Fibroblast of gingiva (primary cell): ENCODE measurements around the gene PTK6.
"Not testable (repeated sequence)": the region's sequence is repeated elsewhere in the genome, so short reads cannot be mapped to it uniquely, and the experiment has no call there.

ENCODE experiments used
- DNase-seq: peaks from one replicate; pipeline ENCODE4 v3.0.0-alpha.2; 2011; ENCODE audit warnings: low read depth

Gene PTK6

DNA sequence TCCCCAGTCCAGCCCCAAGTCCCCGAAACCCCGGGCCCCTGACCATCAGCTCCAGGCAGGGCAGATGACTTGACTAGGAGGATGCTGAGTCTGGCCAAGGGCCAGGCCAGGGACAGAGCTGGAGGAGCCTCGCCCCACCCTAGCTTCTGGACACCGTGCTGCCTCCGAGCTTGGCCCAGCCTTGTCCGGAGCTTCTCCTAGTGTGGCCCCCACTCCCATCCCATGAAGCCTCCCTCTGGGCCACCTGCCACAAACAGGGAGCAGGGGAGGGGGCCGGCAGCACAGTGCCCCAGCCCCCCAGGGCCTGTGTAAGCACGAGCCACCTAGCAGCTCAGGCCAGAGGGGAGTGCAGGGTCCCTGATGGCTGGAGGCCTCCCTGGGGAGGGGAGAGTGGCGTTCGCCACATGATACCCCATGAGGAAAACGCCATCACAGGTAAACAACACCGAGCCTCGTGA, 43.6 kb downstream of the PTK6 start:
- DNase-seq, result no peak

- DNase-seq, result no peak
These were observed 44.2 kb downstream of the PTK6 start for GRCh38 chr20:63492982-63493381.

GRCh38 chr20:63492518-63492917, 44.7 kb downstream of the PTK6 start:
- no peak for DNase-seq

DNA sequence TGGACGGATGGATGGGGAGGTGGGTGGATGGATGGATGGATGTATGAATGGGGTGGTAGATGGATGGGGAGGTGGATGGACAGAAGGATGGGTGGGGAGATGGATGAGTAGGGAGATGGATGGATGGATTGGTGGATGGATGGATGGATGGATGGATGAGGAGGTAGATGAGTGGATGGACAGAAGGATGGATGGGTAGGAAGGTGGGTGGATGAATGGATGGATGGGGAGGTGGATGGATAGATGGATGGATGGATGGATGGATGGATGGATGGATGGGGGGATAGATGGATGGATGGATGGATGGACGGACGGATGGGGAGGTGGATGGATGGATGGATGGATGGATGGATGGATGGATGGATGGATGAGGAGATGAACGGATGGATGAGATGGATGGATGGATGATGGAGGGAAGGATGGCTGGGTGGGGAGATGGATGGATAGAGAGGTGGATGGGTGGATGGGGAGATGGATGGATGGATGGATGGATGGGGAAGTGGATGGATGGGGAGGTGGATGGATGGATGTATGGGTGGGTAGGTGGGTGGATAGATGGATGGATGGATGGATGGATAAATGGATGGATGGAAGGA, 45.4 kb downstream of the PTK6 start:
- no peak for DNase-seq

DNA sequence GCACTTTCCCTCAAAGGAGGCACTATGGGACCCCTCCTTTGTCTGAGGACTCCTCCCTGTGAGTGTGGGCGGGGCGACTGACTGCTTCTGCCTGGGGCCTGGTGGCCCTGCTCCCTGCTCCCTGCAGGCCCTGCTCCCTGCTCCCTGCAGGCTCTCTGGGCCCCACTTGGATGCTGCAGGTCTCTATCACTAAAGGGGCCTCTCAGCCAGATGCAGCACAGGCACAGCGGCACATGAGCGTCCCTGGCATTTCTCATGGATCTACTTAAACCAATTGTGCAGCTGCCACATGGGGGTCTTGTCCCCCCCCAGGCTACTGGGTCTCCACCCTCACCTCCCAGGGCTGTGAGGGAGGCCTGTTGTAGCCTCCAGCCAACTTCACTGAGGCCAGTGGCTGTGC, 46.1 kb downstream of the PTK6 start:
- DNase-seq, result no peak

GRCh38 chr20:63490416-63490815, 46.8 kb downstream of the PTK6 start:
- DNase-seq, result no peak

- DNase-seq, result no peak
These were observed 48.6 kb downstream of the PTK6 start for GRCh38 chr20:63488315-63489251.

DNA sequence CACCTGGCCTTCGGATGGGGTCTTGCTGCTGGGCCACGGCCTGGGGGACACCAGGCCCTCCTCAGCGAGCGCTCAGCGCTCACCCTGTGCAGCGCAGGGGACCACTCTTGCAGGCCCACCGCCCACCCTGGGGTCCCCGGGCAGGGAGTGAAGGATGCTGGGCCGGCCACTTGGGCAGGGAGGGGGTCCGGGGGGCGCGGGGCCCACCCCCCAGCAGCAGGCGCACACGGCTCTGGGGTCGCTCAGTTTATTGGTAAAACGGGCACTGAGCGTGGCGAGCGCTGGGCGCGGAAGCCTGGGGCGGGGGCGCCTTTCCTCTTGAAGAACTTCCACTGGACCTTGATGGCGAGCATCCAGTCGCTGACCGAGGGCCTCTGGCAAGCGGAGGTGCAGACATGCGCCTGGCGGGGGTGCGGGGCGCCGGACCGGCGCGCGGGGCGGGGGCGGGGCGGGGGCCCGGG, 49.4 kb downstream of the PTK6 start:
- no peak for DNase-seq

- no peak for DNase-seq
These were observed 49.9 kb downstream of the PTK6 start for GRCh38 chr20:63487116-63487764.

DNA sequence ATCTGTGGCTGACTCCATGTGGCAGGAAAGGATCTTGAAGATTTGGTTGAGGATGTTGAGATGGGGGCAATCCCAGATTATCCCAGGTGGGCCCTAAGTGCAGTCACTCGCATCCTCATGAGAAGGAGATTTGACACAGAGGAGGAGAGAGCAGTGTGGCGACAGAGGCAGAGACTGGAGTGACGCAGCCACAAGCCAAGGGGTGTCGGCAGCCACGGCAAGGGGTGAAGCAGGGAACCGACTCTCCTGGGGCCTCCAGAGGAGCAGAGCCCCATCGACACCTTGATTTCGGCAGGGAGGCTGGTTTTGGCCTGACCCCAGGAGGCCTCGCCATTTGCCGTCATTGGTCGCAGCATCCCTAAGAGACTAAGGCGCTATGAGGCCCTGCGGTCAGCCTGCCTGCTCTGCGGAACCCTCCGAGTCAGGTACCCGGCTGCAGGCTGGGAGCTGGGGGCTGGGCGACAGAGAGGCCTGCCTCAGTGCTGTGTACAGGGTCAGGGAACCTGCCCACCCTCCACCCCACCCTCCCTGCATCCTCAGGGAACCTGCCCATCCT, 50.8 kb downstream of the PTK6 start:
- DNase-seq, result no peak

DNA sequence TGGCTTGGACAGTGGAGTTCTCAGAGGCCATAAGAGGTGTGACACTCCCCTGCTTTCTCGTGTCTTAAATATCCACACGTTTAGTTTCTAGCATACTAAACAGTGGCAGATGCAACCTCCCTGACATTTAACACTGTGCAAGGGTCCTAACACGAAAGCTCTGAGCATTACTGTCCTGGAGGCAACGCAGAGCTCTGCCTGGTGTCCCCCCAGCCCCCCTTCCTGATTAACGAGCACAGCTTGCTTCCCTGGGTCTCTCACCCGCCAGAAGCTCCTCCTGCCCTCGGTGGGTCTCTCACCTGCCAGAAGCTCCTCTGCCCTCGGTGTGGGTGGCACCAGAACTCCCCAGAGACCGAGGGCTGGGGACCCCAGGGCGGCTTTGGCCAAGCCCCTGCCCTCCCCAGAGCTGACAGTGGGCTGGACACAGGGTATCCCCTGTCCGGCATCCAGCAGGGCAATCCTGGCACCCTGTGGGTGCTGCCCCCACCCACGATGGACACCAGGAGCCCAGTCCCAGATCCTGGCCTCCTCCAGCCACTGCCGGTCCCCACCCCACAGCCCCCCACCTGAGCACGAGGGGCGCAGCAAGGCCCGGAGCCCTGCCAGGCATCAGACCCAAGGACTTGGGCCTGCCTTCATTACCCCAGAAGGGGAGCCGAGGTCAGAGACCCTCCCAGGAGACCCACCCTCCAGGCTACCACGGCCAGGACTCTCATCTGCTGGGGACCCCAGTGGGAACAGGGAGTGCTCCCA, 52.3 kb downstream of the PTK6 start:
- DNase-seq, result no peak

DNA sequence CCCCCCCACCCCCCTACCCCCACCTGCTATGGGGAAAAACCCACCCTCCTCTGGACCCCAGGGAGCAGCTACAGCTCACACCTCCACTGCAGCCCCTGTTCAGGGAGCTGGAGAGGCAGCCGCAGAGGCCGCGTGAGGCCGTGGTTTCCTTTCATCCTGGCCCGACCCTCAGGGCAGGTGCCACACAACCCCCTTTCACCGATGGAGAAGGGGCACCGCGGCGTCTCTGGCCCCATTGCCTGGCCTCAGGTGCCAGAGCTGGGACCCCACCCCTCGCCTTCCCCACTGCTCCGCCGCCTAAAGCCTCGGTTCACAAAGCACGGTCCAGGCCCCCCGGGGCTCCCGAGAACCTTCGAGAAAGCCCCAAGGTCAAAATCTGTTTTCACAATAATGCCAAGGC, 52.9 kb downstream of the PTK6 start:
- DNase-seq, result no peak

DNA sequence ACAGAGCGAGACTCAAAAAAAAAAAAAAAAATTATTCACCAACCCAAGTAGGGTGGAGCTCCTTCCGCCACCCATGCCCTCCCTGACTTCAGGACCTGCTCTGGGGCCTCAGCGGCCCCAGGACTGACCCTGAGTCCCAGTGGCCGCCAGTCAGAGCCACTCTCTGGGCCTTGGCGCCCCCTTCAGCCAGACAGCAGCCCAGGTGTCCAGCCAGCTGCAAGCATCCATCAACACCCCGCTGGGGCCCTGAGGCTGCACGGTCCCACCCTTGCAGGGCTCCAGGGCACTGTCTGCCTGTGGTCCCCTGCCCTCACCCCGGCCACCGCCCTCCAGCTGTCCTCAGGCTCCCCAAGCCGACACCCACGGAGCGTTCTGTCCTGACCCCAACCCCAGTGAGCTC, 53.3 kb downstream of the PTK6 start:
- no peak for DNase-seq

DNA sequence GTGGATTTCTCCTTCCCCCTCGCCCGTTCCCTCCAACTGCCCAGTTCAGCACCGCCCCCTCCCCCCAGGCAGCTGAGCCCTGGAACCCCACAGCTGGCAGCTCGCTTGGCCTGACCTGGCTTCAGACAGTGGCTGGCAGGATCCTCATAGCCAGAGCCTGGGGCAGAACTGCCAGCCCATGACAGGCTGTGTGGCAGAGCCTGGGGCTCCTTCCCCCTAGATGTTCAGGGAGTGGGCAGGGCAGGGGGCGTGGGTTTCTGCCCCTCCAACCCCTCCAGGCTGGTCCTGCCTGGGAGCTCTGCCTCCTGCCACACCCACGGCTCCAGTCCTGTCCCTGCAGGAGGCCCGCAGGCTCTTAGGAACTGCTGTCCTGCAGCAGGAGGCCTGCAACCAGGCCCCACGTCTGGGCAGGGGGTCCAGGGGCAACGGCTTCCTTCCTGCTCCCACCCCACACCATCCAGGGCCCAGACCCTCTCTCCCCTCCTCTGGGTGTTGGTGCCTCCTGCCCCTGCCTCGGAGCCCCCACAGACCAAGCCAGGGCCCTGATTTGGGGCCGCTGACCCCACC, 55.1 kb downstream of the PTK6 start:
- DNase-seq, result no peak

DNA sequence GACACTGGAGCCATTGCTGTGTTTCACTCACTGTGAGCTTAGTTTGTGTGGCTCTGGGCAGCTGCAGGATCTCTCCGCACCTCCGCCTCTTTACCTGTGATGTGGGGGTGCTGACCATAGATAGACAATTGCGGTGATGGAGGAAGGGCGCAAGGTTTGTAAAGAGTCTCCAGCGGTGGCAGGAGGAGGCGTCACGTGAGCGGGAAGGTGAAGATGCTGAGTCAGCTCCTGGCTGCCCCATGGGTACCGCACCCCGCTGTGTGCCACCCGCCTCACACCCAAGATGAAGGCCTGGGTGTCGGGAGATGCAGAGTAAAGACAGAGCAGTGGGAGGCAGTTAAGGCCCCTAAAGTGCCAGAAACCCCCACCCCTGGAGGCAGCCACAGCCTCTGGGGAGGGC, 55.7 kb downstream of the PTK6 start:
- DNase-seq, result no peak

- not testable (repeated sequence) for DNase-seq
These were observed 57.3 kb downstream of the PTK6 start for GRCh38 chr20:63479695-63480419.

DNA sequence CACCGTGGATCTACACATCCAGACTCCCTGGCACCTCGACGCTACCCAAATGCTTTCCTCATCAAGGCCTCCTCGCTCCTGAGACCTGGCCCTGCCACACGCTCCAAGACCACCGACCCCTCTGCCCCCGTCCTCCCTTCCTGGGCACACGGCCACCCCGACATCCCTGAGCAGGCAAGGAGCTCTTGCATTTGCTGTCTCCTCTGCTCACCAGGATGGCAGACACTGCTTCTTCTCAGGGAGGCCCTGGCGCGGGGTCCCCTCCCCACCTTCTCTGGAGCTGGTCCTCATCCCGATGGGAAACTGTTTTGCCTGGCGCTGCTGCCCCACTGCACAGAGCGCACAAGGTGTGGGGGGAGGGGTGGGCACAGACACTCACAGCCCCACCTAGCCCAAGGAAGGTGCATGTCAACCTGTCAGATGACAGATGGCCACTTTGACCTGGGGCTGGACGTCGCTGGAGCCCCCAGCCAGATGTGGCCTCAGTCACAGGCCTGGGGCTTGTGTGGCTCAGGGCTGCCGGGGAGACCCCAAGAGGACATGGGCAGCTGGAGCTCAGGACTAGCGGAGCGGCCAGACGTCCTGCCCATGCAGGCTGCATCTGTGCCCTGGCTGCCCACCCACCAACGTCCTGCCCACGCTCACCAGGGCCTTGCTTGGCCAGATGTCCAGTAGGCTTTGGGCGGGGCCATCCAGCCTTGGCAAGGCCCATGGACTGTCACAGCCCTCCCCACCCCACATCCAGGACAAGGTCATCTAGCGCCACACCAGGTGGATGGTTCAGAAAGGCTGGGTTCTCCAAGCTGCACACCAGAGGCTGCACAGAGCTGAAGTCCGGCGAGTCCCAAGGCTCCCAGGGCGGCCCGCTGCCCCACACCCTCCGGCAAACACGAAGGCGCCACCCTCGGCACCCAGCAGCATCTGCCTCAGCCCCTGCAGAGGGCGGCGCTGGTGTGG, 58.6 kb downstream of the PTK6 start:
- no peak for DNase-seq
